ENCODE measurements around the gene IQSEC1.

Gene IQSEC1

DNA sequence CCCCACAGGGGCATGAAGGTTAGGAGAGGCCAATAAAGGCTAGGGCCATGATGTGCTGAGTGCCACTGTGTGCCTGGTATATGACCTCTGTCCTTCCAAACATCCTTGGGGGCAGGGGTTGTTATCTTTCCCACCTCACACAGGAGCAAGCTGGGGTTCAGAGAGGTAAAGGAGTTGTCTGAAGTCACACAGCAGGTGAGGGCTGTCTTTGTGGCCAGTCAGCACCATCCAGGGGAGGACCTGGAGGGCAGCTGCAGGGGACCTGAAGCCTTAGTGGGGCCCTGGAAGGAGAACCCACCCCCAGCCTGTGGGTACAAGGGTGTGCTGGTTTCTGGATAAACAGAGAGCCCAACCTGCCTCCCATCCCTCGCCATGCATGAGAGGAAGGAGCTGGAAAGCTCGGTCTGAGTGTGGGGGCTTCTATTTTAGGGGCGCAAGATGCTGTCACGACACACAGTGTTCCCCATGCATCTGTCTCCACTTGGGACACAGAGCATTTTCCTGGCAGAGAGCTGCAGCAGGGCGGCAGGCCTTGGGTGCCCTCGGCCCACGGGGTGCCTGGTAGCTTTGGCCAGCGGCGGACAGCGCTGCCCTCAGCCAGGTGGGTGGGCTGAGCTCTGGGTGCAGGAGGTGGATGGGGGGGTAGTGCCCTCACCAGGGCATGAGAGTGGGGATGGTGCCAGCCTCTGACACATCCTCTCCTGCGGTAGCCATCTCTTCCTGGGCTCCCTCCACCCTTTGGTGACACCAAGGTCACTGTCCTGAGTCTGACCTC is 14.7 kb downstream of the IQSEC1 start:
- H3K4me3 ChIP-seq (ENCODE audit: low read depth, low read length): no peak overlapping the region
- TF ChIP-seq, protein P1, sequence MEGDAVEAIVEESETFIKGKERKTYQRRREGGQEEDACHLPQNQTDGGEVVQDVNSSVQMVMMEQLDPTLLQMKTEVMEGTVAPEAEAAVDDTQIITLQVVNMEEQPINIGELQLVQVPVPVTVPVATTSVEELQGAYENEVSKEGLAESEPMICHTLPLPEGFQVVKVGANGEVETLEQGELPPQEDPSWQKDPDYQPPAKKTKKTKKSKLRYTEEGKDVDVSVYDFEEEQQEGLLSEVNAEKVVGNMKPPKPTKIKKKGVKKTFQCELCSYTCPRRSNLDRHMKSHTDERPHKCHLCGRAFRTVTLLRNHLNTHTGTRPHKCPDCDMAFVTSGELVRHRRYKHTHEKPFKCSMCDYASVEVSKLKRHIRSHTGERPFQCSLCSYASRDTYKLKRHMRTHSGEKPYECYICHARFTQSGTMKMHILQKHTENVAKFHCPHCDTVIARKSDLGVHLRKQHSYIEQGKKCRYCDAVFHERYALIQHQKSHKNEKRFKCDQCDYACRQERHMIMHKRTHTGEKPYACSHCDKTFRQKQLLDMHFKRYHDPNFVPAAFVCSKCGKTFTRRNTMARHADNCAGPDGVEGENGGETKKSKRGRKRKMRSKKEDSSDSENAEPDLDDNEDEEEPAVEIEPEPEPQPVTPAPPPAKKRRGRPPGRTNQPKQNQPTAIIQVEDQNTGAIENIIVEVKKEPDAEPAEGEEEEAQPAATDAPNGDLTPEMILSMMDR (IDR thresholded peaks at IDR 0.05; ENCODE audit: low read depth, low read length): no peak
- in situ Hi-C loops (cut with HindIII; ENCODE audit: low sequenced_read_pairs): no loop called here
- no peak for DNase-seq (ENCODE audit: low read depth, low spot score)

DNA sequence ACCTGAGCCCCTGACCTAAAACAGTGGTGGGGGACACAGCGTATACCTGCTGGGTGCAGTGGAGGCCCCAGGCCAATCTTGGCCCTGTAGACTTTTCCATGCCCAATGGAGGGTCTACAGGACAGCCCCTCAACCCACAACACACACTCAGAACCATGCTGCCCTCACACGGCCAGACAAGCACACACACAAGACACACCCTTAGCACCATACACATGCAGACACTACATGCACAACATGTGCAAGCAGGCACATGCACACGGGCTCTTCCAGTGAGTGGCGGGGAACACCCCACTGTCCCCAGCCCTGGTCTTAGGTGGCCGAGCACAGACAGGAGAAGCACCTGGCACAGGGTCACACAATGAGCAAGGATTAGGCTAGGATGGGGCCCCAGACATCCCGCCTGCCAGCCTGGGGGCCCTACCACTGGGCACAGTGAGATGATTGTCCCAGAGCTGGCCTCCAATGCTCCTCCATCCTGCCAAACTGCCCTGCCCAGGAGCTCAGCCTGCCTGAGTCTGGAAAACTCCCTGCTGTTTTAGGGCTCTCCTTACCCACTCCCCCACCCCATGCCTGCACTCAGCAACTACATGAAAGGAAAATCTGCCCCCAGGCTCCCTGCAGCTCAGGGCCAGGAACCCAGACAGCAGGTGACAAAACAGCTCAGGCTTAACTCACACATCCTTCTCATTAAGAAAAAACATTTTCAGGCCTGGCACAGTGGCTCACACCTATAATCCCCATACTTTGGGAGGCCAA is 15.8 kb downstream of the IQSEC1 start:
- no peak for DNase-seq (ENCODE audit: low read depth, low spot score)
- H3K4me3 ChIP-seq (ENCODE audit: low read depth, low read length): no peak overlapping the region
- in situ Hi-C loops (cut with HindIII; ENCODE audit: low sequenced_read_pairs): no loop called here

GRCh38 chr3:13055634-13056033 is 17.6 kb downstream of the IQSEC1 start:
- DNase-seq (ENCODE audit: low read depth, low spot score): no peak
- TF ChIP-seq, protein P1 (IDR thresholded peaks at IDR 0.05; ENCODE audit: low read depth, low read length): no peak
- in situ Hi-C loops (cut with HindIII; ENCODE audit: low sequenced_read_pairs): no loop called here
- no peak overlapping the region for H3K4me3 ChIP-seq (ENCODE audit: low read depth, low read length)

More for the DNA sequence above, 15.8 kb downstream of the IQSEC1 start:
- TF ChIP-seq, protein P1 (IDR thresholded peaks at IDR 0.05; ENCODE audit: low read depth, low read length): no peak

GRCh38 chr3:13054341-13055285 is 18.6 kb downstream of the IQSEC1 start:
- TF ChIP-seq, protein P1 (IDR thresholded peaks at IDR 0.05; ENCODE audit: low read depth, low read length): no peak
- in situ Hi-C loops (cut with HindIII; ENCODE audit: low sequenced_read_pairs): no loop called here
- no peak for DNase-seq (ENCODE audit: low read depth, low spot score)
- no peak overlapping the region for H3K4me3 ChIP-seq (ENCODE audit: low read depth, low read length)

DNA sequence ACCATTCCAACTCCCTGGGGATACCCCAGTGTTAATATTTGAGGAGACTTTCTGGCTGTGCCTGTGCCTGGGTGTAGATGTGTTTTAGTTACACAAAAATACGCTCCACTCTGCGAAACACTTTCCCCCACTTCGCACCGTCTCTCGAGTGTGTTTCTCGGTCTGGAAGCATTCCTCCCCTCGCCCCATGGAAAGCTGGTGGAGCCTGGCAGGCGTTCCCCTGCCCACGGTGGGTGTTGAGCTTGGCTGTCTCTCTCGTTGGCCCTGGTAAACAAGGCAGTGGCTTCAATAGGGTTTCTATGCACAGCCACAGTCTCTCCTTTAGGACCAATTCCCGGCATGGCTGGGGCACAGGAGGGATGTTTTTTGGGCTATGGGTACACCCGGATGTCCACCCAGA is 19.3 kb downstream of the IQSEC1 start:
- no peak overlapping the region for H3K4me3 ChIP-seq (ENCODE audit: low read depth, low read length)
- in situ Hi-C loops (cut with HindIII; ENCODE audit: low sequenced_read_pairs): no loop called here
- TF ChIP-seq, protein P1 (IDR thresholded peaks at IDR 0.05; ENCODE audit: low read depth, low read length): no peak
- no peak for DNase-seq (ENCODE audit: low read depth, low spot score)

GRCh38 chr3:13053420-13053819 is 19.8 kb downstream of the IQSEC1 start:
- no peak for DNase-seq (ENCODE audit: low read depth, low spot score)
- in situ Hi-C loops (cut with HindIII; ENCODE audit: low sequenced_read_pairs): no loop called here

More at GRCh38 chr3:13053420-13053819, 19.8 kb downstream of the IQSEC1 start:
- no peak overlapping the region for H3K4me3 ChIP-seq (ENCODE audit: low read depth, low read length)
- TF ChIP-seq, protein P1 (IDR thresholded peaks at IDR 0.05; ENCODE audit: low read depth, low read length): no peak

Measured in astrocyte of the spinal cord (primary cell).